ENCODE data around the gene ANKMY1. TPM values are rescaled to one million over a fixed set of nuclear protein-coding genes. Genes with fewer than 3 reads are reported as not detected.
A peak's percentile ranks its signal among the peaks of the same experiment; 100 is the strongest.

ANKMY1 gene
- total RNA-seq, 4 donors from 2014 or later: 8.2 to 23.8 (median 17.1) TPM

DNA sequence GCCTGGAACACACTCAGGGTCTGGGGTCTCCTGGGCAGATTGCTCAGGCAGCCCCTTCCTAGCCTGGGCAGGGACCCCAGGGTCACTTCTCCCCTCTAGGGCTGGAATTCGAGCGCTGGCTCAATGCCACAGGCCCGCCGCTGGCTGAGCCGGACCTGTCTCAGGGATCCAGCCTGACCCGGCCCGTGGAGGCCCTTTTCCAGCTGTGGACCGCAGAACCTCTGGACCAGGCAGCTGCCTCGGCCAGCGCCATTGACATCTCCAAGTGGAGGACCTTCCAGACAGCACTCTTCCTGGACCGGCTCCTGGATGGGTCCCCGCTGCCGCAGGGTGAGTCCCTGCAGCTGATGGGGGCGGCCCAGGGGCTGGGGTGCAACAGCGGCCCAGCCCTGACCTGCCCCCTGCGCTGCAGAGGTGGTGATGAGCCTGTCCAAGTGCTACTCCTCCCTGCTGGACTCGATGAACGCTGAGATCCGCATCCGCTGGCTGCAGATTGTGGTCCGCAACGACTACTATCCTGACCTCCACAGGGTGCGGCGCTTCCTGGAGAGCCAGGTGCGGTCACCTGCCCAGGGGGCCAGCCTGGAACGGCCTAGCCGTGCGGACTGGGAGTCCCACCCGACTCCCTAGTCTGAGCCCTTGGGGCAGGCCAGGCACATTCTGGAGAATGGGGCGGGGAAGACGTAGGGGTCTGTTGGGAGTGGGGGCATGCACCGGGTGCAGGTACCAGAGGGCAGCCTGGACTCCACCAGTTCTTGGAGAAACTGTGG is 18.8 kb upstream of the ANKMY1 start:
- 90 to 97% methylated on average over 2 to 5 of the region's 32 CpGs for WGBS, 2 donors
- Histone ChIP-seq H3K27ac (peak overlapping the region in 2 of 4 donors; percentile 67 to 82), H3K9me3 (no peaks in the 10 kb centered on the region), H3K4me3 (no peak overlapping the region), H3K36me3 (peaks cover 32 to 85% (median 35%) of the 10 kb centered on the region in 3 donors), H3K27me3 (no peaks in the 10 kb centered on the region), H3K4me1 (peaks cover 27 to 80% (median 28%) of the 10 kb centered on the region in 3 donors)
- no peak for DNase-seq
- TF ChIP-seq POLR2A (IDR thresholded peaks at IDR 0.05) (no peak), CTCF (IDR thresholded peaks at IDR 0.05) (no peak)
- intact Hi-C loops (cut with DNase I): no loop called here

GRCh38 chr2:240576036-240576435 is 18.2 kb upstream of the ANKMY1 start:
- 94 to 100% methylated on average over 2 to 4 of the region's 6 CpGs for WGBS, 2 donors
- intact Hi-C loops (cut with DNase I): no loop called here
- no peaks in the 10 kb centered on the region for H3K9me3 ChIP-seq
- peak overlapping the region in 3 of 4 donors; percentile 67 to 82 (median 77) for H3K27ac ChIP-seq
- no peak for DNase-seq
- H3K4me1 ChIP-seq: peaks cover 27 to 86% (median 28%) of the 10 kb centered on the region in 3 donors
- H3K4me3 ChIP-seq: no peak overlapping the region
- no peaks in the 10 kb centered on the region for H3K27me3 ChIP-seq
- peaks cover 32 to 82% (median 35%) of the 10 kb centered on the region in 3 donors for H3K36me3 ChIP-seq
- TF ChIP-seq CTCF (IDR thresholded peaks at IDR 0.05) (no peak), POLR2A (IDR thresholded peaks at IDR 0.05) (no peak)

DNA sequence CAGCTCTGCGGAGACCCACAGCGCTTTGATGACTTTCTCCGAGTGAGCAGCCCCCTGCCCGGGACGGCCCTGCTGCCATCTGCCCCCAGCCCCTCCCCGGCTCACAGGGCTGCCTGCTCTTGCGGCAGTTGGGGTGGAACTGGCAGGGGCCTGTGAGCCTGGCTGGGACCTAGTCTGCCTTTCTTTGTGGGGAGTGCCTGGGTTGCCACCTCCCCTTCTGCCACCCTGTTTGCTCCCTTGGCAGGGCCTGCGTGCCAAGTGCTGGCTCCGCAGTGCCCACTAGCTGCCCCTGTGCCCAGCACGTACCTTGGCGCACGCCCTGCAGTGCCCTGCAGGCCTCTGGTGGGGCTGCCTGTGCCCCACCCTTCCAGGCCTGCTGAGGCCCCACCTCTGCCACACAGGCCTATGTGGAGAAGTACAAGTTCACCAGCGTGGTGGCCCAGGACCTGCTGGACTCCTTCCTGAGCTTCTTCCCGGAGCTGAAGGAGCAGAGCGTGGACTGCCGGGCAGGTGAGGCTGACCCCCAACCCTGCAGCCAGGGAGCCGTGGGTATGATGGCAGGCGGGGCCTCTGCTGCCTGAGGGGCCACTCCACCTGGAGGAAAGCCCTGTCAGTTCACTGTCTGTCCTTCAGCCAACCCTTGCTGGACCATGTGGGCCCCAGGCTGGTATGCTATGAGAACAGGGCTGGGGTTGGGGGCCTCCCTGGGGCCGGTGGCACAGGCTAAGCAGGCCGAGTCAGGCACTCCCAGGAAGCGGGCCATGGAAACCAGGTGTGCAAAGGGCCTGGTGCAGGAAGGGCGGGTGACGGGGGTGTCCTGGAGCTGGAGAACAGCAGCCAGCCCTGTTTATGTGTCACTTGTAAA is 17.5 kb upstream of the ANKMY1 start:
- Histone ChIP-seq H3K4me3 (peak overlapping the region in 2 of 4 donors; percentile 15 to 16), H3K9me3 (no peaks in the 10 kb centered on the region), H3K36me3 (peaks cover 32 to 80% (median 35%) of the 10 kb centered on the region in 3 donors), H3K27ac (peak overlapping the region; percentile 28 to 82 (median 72)), H3K27me3 (no peaks in the 10 kb centered on the region), H3K4me1 (peaks cover 30 to 86% (median 31%) of the 10 kb centered on the region in 3 donors)
- 61 to 64% methylated on average over 5 of the region's 23 CpGs for WGBS, 2 donors
- intact Hi-C loops (cut with DNase I): no loop called here
- TF ChIP-seq CTCF (IDR thresholded peaks at IDR 0.05) (peak in 3 of 6 experiments; percentile 15 to 43 (median 38)), POLR2A (IDR thresholded peaks at IDR 0.05) (no peak)
- no peak for DNase-seq

DNA sequence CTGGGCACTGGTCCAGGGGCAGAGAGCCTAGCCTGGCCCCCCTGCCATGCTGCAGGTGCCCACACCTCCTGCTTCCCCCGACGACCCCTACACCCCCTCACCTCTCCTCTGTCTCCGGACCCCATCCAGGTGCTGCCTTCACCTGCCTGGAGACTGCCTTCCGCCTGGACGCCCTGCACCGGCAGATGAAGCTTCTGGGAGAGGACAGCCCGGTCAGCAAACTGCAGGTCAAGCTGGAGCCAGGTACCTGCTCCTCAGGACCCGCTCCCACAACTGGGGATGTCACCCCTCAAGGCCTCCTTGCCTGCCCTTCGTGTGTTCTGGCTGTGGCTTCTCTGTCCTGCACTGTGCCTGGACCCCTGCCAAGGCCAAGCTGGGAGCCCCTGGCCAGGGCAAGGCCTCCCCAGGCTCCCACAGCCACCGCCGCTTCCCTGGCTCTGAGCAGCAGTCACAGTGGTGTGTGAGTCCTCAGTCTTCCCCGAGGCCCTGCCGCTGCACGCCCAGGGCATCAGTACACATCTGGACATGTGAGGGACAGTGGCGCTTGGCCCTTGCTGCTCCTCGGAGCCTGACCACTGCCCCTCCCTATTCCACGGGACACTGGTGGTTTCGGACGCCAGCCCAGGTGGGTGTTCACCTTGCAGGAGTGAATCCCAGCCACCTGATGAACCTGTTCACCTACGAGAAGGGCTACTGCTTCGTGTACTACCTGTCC is 16.8 kb upstream of the ANKMY1 start:
- 65 to 100% methylated on average over 1 to 6 of the region's 21 CpGs for WGBS, 2 donors
- peak overlapping the region; percentile 28 to 82 (median 72) for H3K27ac ChIP-seq
- TF ChIP-seq CTCF (IDR thresholded peaks at IDR 0.05) (no peak), POLR2A (IDR thresholded peaks at IDR 0.05) (no peak)

More for the DNA sequence above, 16.8 kb upstream of the ANKMY1 start:
- no peak for DNase-seq
- Histone ChIP-seq H3K4me1 (peaks cover 30 to 86% (median 31%) of the 10 kb centered on the region in 3 donors), H3K4me3 (peak overlapping the region in 2 of 4 donors; percentile 15 to 16), H3K27me3 (no peaks in the 10 kb centered on the region), H3K36me3 (peaks cover 32 to 80% (median 35%) of the 10 kb centered on the region in 3 donors), H3K9me3 (no peaks in the 10 kb centered on the region)
- intact Hi-C loops (cut with DNase I): no loop called here
